ENCODE results near the gene MYL12B.

MYL12B gene

DNA sequence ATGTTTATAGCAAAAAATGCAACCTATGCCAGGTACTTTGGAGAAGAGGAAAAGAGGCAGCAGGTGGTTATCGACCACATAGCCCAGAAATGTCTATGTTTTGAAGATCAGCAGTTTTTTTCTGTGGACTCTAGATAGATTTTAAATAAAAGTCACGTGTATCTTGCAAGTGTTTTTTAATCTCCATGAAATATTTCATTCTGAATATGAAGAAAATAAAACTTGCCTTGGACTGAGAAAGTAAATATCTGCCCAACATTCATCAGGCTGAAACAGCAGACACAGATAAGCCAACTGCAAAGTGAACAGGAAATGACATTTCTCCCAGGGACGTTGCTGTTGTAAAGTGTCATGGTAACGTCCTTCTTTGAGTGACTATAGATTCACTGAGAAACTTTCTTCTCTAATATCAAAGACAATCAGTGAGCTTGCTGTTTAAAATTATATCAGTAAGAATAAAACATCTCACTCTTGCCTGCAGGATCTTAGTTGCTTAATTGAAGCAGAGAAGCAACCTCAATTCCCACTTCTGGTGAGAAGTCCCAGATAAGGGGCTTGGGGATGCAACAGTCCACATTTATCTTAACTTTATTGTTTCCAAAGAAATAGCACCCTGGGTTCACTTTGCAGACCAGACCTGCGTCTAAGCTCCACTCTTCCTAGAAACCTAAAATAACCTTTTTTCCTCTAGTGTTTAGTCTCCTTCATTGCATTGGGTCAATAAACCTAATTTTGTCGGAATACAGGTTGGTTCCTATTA, 48.5 kb upstream of the MYL12B start:
- no peak overlapping the region for H3K27ac ChIP-seq (ENCODE audit: extremely low read depth, low read depth, low read length)
- ChIA-PET CTCF (interaction anchor here (0.6 to 1.2 kb wide), 3 partner anchors 8 to 165 kb away, joined by 3 read pairs; no protein-coding TSS in a partner anchor), POLR2A (no interaction called here)
- peaks cover 9% of the 10 kb centered on the region for H3K4me1 ChIP-seq (ENCODE audit: control insufficient read depth, insufficient read depth, low read length)
- no peaks in the 10 kb centered on the region for H3K36me3 ChIP-seq (ENCODE audit: control insufficient read depth in 2 of 2, insufficient read depth in 1 of 2, low read length in 2 of 2)
- TF ChIP-seq BCL11A (tag by site-specific recombination; IDR thresholded peaks at IDR 0.05; ENCODE audit: low read depth) = no peak
- H3K9me3 ChIP-seq (ENCODE audit: control insufficient read depth, insufficient read depth, low read depth, low read length) = no peaks in the 10 kb centered on the region
- no peak overlapping the region for H3K4me3 ChIP-seq (ENCODE audit: low read depth, low read length)

DNA sequence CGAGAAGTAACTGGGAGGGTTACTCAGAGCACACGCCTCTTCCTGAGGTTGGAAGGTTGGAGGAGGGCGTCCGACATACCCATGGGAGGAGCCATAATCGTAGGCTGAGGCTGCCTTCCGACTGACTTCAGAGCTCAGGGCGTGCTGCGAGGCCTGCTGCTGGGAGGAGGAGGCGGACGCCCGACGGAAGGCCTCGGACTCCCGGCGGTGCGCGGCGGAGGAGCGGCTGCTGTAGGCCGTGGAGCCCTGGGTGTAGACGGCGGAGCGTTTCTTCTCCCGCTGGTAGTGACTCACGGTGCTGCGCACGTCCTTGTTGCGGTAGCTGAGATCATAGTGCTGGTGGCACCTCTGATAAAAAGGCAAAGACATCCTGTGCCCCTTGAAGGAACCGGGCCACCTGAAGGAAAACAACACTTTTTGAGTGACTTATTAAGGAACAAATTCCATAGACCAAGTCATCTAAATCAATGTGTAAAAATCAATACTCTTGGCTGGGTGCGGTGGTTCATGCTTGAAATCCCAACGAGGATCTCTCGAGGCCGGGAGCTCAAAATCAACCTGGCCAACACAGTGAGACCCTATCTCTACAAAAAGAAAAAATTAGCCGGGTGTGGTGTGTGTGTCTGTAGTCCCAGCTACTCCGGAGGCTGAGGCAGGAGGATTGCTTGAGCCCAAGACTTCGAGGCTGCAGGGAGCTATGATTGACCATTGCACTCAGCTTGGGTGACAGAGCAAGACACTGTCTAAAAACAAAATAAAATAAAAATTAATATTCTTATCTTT, 46.9 kb upstream of the MYL12B start:
- no peak overlapping the region for H3K4me3 ChIP-seq (ENCODE audit: low read depth, low read length)
- no peaks in the 10 kb centered on the region for H3K9me3 ChIP-seq (ENCODE audit: control insufficient read depth, insufficient read depth, low read depth, low read length)
- H3K4me1 ChIP-seq (ENCODE audit: control insufficient read depth, insufficient read depth, low read length) = peaks cover 9% of the 10 kb centered on the region
- no peaks in the 10 kb centered on the region for H3K36me3 ChIP-seq (ENCODE audit: control insufficient read depth in 2 of 2, insufficient read depth in 1 of 2, low read length in 2 of 2)
- no peak overlapping the region for H3K27ac ChIP-seq (ENCODE audit: extremely low read depth, low read depth, low read length)
- POLR2A ChIA-PET = no interaction called here
- CTCF ChIA-PET = interaction anchor here (0.6 to 0.7 kb wide), 3 partner anchors 12 to 156 kb away, joined by 3 read pairs; no protein-coding TSS in a partner anchor
- TF ChIP-seq KLF7 (tag by site-specific recombination; IDR thresholded peaks at IDR 0.05; ENCODE audit: borderline replicate concordance) (no peak), ZFP3 (tag by site-specific recombination; IDR thresholded peaks at IDR 0.05; ENCODE audit: low read depth) (no peak), ZBTB21 (tag by site-specific recombination; IDR thresholded peaks at IDR 0.05) (no peak), ZNF423 (tag by site-specific recombination; IDR thresholded peaks at IDR 0.05) (no peak), EGR2 (tag by site-specific recombination; IDR thresholded peaks at IDR 0.05; ENCODE audit: low read depth) (no peak), ZNF140 (tag by site-specific recombination; IDR thresholded peaks at IDR 0.05) (no peak), ZFHX2 (tag by site-specific recombination; conservative IDR thresholded peaks at IDR 0.05) (no peak), WT1 (tag by site-specific recombination; IDR thresholded peaks at IDR 0.05) (no peak), ZNF394 (tag by site-specific recombination; IDR thresholded peaks at IDR 0.05; ENCODE audit: borderline replicate concordance) (no peak), ZNF501 (tag by site-specific recombination; IDR thresholded peaks at IDR 0.05) (no peak)

DNA sequence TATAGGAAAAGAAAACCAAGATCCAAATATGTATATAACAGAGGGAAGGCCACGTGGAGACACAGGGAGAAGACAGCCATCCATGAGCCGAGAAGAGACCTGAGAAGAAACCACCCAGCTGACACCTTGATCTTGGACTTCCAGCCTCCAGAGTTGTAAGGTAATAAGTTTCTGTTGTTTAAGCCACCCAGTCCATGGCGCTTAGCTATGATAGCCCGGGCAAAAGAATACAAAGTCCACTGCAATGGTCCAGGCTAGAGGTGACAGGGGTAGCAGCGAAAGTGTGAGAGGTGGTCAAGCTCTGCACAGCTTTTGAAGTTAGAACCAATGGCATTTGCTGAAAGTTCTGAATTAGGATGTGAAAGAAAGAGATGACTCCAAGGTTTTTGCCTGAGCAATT, 44.9 kb upstream of the MYL12B start:
- no peaks in the 10 kb centered on the region for H3K36me3 ChIP-seq (ENCODE audit: control insufficient read depth in 2 of 2, insufficient read depth in 1 of 2, low read length in 2 of 2)
- peaks cover 9% of the 10 kb centered on the region for H3K4me1 ChIP-seq (ENCODE audit: control insufficient read depth, insufficient read depth, low read length)
- CTCF ChIA-PET = interaction anchor here (0.6 kb wide), 1 partner anchor 663 kb away, joined by 3 read pairs; no protein-coding TSS in a partner anchor
- H3K27ac ChIP-seq (ENCODE audit: extremely low read depth, low read depth, low read length) = no peak overlapping the region
- no peaks in the 10 kb centered on the region for H3K9me3 ChIP-seq (ENCODE audit: control insufficient read depth, insufficient read depth, low read depth, low read length)
- POLR2A ChIA-PET = no interaction called here
- no peak for TF ChIP-seq ZNF221 (tag by site-specific recombination; IDR thresholded peaks at IDR 0.05; ENCODE audit: borderline replicate concordance)
- TF ChIP-seq ZNF548 (tag by site-specific recombination; IDR thresholded peaks at IDR 0.05) = peak; percentile 83
- no peak overlapping the region for H3K4me3 ChIP-seq (ENCODE audit: low read depth, low read length)

DNA sequence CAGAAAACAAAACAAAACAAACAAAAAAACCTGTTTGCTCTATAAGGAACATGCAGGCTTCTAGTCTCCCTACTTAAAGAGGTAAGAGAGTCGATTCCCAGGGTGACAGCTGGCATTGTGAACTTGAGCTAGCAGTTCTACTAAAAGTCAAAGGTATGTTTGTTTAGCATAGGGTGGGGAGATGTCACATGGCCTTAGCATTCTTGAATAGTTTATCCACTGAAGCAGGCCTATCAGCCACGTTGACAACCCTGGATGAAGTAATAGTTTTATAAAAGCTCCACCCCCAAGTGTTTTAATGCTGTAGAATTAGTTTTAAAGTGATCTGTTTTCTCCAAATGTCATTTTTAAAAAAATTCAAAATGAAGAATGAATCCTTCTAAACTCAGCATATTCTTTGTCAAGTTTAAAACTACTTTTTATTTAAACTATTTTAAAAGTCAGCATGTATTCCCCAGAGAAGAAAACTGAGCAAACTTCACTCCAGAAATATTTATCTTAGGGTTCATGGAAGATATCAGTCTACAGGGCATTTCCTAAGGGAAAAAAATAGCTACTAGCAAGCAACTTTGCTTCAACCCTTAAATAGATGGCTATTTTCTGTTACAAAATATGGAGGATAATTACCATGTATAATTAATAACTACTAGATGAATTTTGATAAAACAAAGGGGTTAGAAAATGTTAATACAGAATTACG, 43.8 kb upstream of the MYL12B start:
- H3K4me3 ChIP-seq (ENCODE audit: low read depth, low read length) = no peak overlapping the region
- H3K4me1 ChIP-seq (ENCODE audit: control insufficient read depth, insufficient read depth, low read length) = peaks cover 7% of the 10 kb centered on the region
- H3K27ac ChIP-seq (ENCODE audit: extremely low read depth, low read depth, low read length) = no peak overlapping the region
- H3K36me3 ChIP-seq (ENCODE audit: control insufficient read depth in 2 of 2, insufficient read depth in 1 of 2, low read length in 2 of 2) = no peaks in the 10 kb centered on the region
- ChIA-PET POLR2A (interaction anchor here (1.5 kb wide), 1 partner anchor 16 kb away, joined by 3 read pairs; no protein-coding TSS in a partner anchor), CTCF (interaction anchor here (0.9 kb wide), 1 partner anchor 28 kb away, joined by 3 read pairs; no protein-coding TSS in a partner anchor)
- TF ChIP-seq, protein P1, sequence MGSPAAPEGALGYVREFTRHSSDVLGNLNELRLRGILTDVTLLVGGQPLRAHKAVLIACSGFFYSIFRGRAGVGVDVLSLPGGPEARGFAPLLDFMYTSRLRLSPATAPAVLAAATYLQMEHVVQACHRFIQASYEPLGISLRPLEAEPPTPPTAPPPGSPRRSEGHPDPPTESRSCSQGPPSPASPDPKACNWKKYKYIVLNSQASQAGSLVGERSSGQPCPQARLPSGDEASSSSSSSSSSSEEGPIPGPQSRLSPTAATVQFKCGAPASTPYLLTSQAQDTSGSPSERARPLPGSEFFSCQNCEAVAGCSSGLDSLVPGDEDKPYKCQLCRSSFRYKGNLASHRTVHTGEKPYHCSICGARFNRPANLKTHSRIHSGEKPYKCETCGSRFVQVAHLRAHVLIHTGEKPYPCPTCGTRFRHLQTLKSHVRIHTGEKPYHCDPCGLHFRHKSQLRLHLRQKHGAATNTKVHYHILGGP (tag by site-specific recombination; IDR thresholded peaks at IDR 0.05) = no peak
- TF ChIP-seq, protein P2, sequence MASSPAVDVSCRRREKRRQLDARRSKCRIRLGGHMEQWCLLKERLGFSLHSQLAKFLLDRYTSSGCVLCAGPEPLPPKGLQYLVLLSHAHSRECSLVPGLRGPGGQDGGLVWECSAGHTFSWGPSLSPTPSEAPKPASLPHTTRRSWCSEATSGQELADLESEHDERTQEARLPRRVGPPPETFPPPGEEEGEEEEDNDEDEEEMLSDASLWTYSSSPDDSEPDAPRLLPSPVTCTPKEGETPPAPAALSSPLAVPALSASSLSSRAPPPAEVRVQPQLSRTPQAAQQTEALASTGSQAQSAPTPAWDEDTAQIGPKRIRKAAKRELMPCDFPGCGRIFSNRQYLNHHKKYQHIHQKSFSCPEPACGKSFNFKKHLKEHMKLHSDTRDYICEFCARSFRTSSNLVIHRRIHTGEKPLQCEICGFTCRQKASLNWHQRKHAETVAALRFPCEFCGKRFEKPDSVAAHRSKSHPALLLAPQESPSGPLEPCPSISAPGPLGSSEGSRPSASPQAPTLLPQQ (tag by site-specific recombination; IDR thresholded peaks at IDR 0.05) = 0 out of 2 replicates have a peak, but pooled peaks have one; percentile 19
- TF ChIP-seq, protein P3, sequence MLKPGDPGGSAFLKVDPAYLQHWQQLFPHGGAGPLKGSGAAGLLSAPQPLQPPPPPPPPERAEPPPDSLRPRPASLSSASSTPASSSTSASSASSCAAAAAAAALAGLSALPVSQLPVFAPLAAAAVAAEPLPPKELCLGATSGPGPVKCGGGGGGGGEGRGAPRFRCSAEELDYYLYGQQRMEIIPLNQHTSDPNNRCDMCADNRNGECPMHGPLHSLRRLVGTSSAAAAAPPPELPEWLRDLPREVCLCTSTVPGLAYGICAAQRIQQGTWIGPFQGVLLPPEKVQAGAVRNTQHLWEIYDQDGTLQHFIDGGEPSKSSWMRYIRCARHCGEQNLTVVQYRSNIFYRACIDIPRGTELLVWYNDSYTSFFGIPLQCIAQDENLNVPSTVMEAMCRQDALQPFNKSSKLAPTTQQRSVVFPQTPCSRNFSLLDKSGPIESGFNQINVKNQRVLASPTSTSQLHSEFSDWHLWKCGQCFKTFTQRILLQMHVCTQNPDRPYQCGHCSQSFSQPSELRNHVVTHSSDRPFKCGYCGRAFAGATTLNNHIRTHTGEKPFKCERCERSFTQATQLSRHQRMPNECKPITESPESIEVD (tag by site-specific recombination; IDR thresholded peaks at IDR 0.05) = 0 out of 2 replicates have a peak, but pooled peaks have one; percentile 5
- H3K9me3 ChIP-seq (ENCODE audit: control insufficient read depth, insufficient read depth, low read depth, low read length) = no peaks in the 10 kb centered on the region

Measured in HEK293 (cell line).